NCI-H187 (cell line): Measurements from ENCODE around the gene MTMR1.

Experiments used
- DNase-seq, 2 experiments: peaks; one replicate each; lab custom pipeline; 2025; lab: John Stamatoyannopoulos, UW

The MTMR1 gene

DNA sequence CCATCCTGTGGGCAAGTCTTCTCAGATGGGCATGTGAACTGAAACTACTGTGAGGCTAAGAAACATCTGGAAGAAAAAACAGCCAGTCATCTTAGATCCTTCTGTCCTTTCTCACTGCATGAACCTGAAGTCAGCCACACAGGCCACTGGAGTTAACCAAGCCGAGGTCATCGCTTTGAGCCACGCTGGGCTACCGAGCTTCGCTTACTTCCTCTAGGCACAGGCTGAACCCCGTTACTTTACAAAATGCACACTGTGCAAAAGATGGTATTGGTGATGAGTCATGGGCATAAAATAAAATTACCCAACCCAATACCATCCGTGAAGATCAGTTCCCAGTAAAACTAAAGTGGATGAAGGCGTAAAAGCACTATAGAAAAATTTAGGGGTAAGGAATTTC is 86.2 kb downstream of the MTMR1 start:
- DNase-seq = no peak

DNA sequence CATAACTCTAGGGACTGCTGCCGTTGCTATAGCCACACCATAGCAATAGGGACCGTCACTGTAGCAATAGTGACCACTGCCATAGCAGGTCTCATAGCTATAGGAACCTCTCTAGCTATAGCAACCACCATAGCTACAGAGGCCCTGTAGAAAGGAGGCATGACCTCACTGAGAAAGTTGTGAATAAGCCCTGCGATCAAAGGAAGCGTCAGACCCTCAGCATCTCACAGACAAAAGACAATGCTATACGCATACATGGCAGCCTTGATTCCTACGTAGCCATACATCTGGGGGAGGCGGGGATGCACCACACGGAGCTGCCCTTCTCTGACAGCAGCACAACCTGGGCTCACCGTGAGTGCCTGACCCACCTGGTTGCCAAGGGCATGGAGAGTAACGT is 88.5 kb downstream of the MTMR1 start:
- DNase-seq = no peak

DNA sequence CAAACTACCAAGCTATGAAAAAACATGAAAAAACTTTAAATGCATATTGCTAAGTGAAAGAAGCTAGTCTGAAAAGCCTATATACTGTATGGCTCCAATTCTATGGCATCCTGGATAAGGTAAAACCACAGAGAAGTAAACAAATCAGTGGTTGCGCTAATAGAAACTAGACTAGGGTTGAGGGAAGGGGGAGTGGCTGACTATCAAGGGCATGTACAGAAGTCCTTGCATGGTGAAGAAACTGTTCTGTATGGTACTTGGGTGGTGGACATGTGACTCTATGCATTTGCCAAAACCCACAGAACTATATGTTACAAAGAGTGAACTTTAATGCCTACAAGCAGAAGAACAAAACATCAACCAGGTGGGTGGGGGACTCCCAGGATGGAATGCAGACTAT is 96.8 kb downstream of the MTMR1 start:
- no peak for DNase-seq

DNA sequence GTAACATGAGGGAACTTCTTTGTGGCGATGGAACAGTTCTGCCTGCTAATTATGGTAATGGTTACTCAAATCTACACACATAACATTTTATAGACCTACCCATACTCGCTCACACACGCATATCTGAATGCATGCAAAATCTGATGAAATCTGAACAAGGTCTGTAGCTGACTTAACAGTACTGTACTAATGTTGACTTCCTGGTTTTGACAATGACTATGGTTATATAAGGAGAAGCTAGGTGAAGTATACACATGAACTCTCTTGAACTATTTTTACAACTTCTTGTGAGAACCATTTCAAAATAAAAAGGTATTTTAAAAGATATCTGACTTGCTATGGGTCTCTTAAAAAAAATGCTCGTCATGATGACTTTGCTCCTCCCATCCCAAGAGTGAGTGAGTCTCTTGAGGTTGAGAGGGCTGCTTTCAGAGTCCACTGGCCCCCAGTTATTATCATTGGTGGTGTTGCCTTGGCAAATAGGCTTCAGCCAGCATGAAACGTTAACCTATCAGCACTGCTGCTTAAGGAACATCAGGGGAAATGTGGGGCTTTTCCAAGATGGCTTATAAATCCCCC is 99.8 kb downstream of the MTMR1 start:
- DNase-seq = no peak

- DNase-seq = no peak
Observed at GRCh38 chrX:150805736-150806135, 112.5 kb downstream of the MTMR1 start.

GRCh38 chrX:150806827-150807226 is 113.6 kb downstream of the MTMR1 start:
- no peak for DNase-seq

DNA sequence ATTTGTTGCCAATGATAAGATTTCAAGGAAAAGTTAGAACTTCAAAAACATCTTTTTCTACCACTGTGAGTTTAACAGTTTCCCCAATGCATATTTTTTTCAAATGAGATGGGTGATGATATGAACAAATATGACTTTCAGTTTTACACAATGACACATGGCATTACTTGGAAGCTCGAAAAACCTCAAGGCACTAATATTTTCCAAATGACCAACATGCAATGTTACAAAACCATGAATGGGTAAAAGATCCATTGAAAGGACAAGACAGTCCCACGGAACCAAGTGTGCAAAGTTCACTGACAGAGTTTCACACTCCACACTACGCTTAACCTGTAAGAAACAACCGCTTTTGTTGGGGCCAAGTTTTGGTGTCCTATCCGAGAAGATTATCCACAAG is 120.7 kb downstream of the MTMR1 start:
- DNase-seq = no peak
